ENCODE results near the gene DIAPH3. TPM values are rescaled to one million over a fixed set of nuclear protein-coding genes. Genes with fewer than 3 reads are reported as not detected.

Gene DIAPH3
- total and polyA plus RNA-seq, 2 of the 4 experiments (the other 2 are of a cell fraction), result 8.9 to 9.3 TPM

- intact Hi-C loops (cut with micrococcal nuclease) (no loop called here), in situ Hi-C loops (cut with MboI; ENCODE audit: low sequenced_read_pairs) (no loop called here), dilution Hi-C loops (cut with HindIII; ENCODE audit: low sequenced_read_pairs, unreplicated experiment) (no loop called here)
- Histone ChIP-seq H3K4ac (ENCODE audit: low read depth, low read length) (no peak overlapping the region), H2BK20ac (ENCODE audit: low read depth, low read length) (no peak overlapping the region), H2BK15ac (ENCODE audit: low read depth, low read length) (no peak overlapping the region), H3K4me2 (ENCODE audit: low read depth, low read length) (no peak overlapping the region), H3K27me3 (ENCODE audit: control insufficient read depth, insufficient read depth, low read length) (no peaks in the 10 kb centered on the region), H4K20me1 (ENCODE audit: insufficient read depth, low read length) (no peaks in the 10 kb centered on the region), H2AFZ (replicated peaks; ENCODE audit: low read length, poor library complexity) (no peak overlapping the region), H3K18ac (ENCODE audit: low read depth, low read length) (no peak overlapping the region), H3K4me1 (ENCODE audit: control insufficient read depth, insufficient read depth, low read length) (no peaks in the 10 kb centered on the region), H3K9me3 (ENCODE audit: control insufficient read depth, insufficient read depth, low read length) (no peaks in the 10 kb centered on the region), H3K56ac (ENCODE audit: extremely low read depth, insufficient read depth, low read length) (no peak overlapping the region), H2AK5ac (ENCODE audit: low read depth, low read length) (no peak overlapping the region), H3K14ac (replicated peaks; ENCODE audit: low read depth, low read length) (no peak overlapping the region), H2AK9ac (replicated peaks; ENCODE audit: low read depth, low read length, poor library complexity) (no peak overlapping the region), H2BK5ac (ENCODE audit: low read depth, low read length, poor library complexity, severe bottlenecking) (no peak overlapping the region), H3K36me3 (ENCODE audit: control insufficient read depth, insufficient read depth, low read length) (no peaks in the 10 kb centered on the region; the same call in 1 of the 2 replicates), H4K8ac (ENCODE audit: low read depth in 2 of 2, low read length in 2 of 2) (no peak overlapping the region), H4K91ac (ENCODE audit: insufficient read depth, low read depth, low read length) (no peak overlapping the region), H3K23ac (ENCODE audit: low read depth, low read length) (no peak overlapping the region), H4K5ac (ENCODE audit: low read depth, low read length) (no peak overlapping the region), H3K27ac (ENCODE audit: insufficient read depth, low read length) (no peak overlapping the region), H3K9ac (ENCODE audit: low read depth, low read length) (no peak overlapping the region), H3K9me1 (ENCODE audit: insufficient read depth, low read length) (peaks cover 2% of the 10 kb centered on the region; the same call in 1 of the 2 replicates), H3K4me3 (ENCODE audit: insufficient read depth, low read depth, low read length) (no peak overlapping the region), H3K79me1 (ENCODE audit: low read depth in 1 of 2, low read length in 2 of 2) (peaks cover 0 to 3% of the 10 kb centered on the region in 2 experiments; a peak in 1 of 4 replicates), H2BK120ac (ENCODE audit: low read depth, low read length) (no peak overlapping the region)
- CTCF ChIA-PET, result no interaction called here
- no TSS peak for BruUV-seq (replicated peaks)
- ATAC-seq (ENCODE audit: low read depth), result no peak
- no peak for DNase-seq
- no peak for TF ChIP-seq RCOR1 (IDR thresholded peaks at IDR 0.05; ENCODE audit: insufficient replicate concordance, low read length)
- no peak for TF ChIP-seq SMC3 (IDR thresholded peaks at IDR 0.05; ENCODE audit: low read depth, low read length)
- no peak for TF ChIP-seq FOS (IDR thresholded peaks at IDR 0.05; ENCODE audit: low read depth, low read length)
- TF ChIP-seq NFE2L2 (IDR thresholded peaks at IDR 0.05; ENCODE audit: low read depth, low read length), result no peak
- no peak for TF ChIP-seq POLR2A (IDR thresholded peaks at IDR 0.05; ENCODE audit: low read depth, low read length)
- no peak for TF ChIP-seq ELK1 (IDR thresholded peaks at IDR 0.05; ENCODE audit: borderline replicate concordance, low read depth, low read length)
- TF ChIP-seq MAZ (IDR thresholded peaks at IDR 0.05; ENCODE audit: borderline replicate concordance, low read depth, low read length), result no peak
- TF ChIP-seq USF2 (IDR thresholded peaks at IDR 0.05; ENCODE audit: low read depth, low read length), result no peak
- no CpG with 5 or more reads among the region's 3 CpGs for WGBS, 2 experiments (ENCODE audit: extremely low coverage in 2 of 2, insufficient read length in 1 of 2)
- POLR2A ChIA-PET (ENCODE audit: unreplicated experiment), result no interaction called here
These were observed 192.9 kb downstream of the DIAPH3 start for GRCh38 chr13:59970847-59971246.
